H1 (cell line): ENCODE measurements around the gene CHPF2.

Experiments
- EZH2 ChIP-seq: fragments of 200-600 bp; sonication (generic); IDR thresholded peaks from 2 replicates; pipeline ENCODE4 v1.7.1; 2012; ENCODE audit warnings: low read depth, mild to moderate bottlenecking, moderate library complexity, low read length, inconsistent platforms; ENCODE audit not compliant: severe bottlenecking
- POU5F1 ChIP-seq: IDR thresholded peaks from 2 replicates; pipeline ENCODE4 v1.6.1; 2011; ENCODE audit warnings: low read depth, mild to moderate bottlenecking, low read length, moderate library complexity
- TF ChIP-seq, protein P1 (sequence below): IDR thresholded peaks from 2 replicates; pipeline ENCODE4 v1.6.1; 2012; ENCODE audit warnings: low read length, inconsistent platforms
- TF ChIP-seq, protein P2 (sequence below), 3 experiments: IDR thresholded peaks; 1 replicate in 2 of 3; 2 replicates in 1 of 3; pipeline versions ENCODE4 v1.5.1 to v1.6.1; 2011; ENCODE audit warnings: low read length in 3 of 3, mild to moderate bottlenecking in 3 of 3, inconsistent platforms in 2 of 3, low read depth in 1 of 3, moderate library complexity in 1 of 3; ENCODE audit not compliant: insufficient read depth in 1 of 3; ENCODE audit errors: control extremely low read depth in 1 of 3

DNA sequence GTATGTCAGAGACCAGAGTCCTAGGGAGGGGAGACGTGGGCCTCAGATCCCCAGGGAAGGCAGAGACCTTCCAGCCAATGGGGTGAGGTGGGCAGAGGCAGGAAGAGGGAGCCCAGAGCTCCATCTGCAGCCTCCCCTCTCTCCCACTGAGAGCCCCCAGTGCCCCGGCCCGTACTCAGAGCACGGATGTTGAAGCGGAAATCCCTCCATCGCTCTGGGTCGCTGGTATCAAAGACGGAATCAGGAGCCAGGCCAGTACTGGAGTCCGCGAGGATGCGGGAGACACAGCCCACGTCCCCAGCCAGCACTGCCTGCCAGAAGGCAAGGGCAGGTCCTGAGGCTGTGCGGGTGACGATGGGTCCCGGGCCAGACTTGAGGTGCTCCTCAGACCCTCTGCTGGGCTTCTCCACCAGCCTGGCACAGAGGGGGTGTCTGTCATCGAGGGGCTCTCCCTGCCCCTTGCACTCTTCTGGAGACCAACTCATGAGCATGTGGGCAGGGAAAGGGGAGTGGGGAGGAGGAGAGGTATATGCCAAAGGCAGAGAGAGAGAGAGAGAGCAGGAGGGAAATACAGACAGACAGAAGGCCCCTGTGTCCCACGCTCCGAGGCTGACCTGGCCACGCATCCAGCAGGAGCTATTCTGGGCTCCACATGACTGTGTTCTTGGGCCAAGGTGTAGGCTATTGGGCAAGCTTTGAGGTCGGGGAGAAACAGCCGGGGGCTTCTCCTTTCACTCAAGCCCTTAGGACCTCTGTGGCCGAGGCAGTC is 45.5 kb upstream of the CHPF2 start, which contains the start of gene ASB10:
- no peak for TF ChIP-seq POU5F1
- TF ChIP-seq, protein P1, sequence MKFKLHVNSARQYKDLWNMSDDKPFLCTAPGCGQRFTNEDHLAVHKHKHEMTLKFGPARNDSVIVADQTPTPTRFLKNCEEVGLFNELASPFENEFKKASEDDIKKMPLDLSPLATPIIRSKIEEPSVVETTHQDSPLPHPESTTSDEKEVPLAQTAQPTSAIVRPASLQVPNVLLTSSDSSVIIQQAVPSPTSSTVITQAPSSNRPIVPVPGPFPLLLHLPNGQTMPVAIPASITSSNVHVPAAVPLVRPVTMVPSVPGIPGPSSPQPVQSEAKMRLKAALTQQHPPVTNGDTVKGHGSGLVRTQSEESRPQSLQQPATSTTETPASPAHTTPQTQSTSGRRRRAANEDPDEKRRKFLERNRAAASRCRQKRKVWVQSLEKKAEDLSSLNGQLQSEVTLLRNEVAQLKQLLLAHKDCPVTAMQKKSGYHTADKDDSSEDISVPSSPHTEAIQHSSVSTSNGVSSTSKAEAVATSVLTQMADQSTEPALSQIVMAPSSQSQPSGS = no peak
- TF ChIP-seq EZH2 = no peak
- TF ChIP-seq, protein P2, sequence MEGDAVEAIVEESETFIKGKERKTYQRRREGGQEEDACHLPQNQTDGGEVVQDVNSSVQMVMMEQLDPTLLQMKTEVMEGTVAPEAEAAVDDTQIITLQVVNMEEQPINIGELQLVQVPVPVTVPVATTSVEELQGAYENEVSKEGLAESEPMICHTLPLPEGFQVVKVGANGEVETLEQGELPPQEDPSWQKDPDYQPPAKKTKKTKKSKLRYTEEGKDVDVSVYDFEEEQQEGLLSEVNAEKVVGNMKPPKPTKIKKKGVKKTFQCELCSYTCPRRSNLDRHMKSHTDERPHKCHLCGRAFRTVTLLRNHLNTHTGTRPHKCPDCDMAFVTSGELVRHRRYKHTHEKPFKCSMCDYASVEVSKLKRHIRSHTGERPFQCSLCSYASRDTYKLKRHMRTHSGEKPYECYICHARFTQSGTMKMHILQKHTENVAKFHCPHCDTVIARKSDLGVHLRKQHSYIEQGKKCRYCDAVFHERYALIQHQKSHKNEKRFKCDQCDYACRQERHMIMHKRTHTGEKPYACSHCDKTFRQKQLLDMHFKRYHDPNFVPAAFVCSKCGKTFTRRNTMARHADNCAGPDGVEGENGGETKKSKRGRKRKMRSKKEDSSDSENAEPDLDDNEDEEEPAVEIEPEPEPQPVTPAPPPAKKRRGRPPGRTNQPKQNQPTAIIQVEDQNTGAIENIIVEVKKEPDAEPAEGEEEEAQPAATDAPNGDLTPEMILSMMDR (IDR thresholded peaks at IDR 0.05; ENCODE audit: control extremely low read depth in 1 of 3, insufficient read depth in 1 of 3, low read depth in 1 of 3, low read length in 3 of 3) = no peak
